Transverse colon (tissue), 3 donors: ENCODE data around the gene DHX40.
A peak's percentile ranks its signal among the peaks of the same experiment; 100 is the strongest.

ENCODE experiments used
- POLR2A ChIP-seq: fragments of 450-650 bp; IDR thresholded peaks from one replicate; pipeline ENCODE4 v1.6.1; 2016; ENCODE audit warnings: antibody characterized with exemption, mild to moderate bottlenecking, moderate library complexity
- TF ChIP-seq, protein P1 (sequence below), 5 experiments: fragments of 200-600 bp in 3 of 5; fragments of 450-650 bp in 2 of 5; sonication (generic) in 3 of 5; IDR thresholded peaks; 1 replicate in 2 of 5; 2 replicates in 3 of 5; pipeline ENCODE4 v1.5.1; 2016 to 2017; ENCODE audit warnings: antibody characterized with exemption in 5 of 5, inconsistent platforms in 3 of 5, mild to moderate bottlenecking in 2 of 5, moderate library complexity in 1 of 5

GRCh38 chr17:59521465-59522126 is 43.8 kb upstream of the DHX40 start:
- TF ChIP-seq, protein P1, sequence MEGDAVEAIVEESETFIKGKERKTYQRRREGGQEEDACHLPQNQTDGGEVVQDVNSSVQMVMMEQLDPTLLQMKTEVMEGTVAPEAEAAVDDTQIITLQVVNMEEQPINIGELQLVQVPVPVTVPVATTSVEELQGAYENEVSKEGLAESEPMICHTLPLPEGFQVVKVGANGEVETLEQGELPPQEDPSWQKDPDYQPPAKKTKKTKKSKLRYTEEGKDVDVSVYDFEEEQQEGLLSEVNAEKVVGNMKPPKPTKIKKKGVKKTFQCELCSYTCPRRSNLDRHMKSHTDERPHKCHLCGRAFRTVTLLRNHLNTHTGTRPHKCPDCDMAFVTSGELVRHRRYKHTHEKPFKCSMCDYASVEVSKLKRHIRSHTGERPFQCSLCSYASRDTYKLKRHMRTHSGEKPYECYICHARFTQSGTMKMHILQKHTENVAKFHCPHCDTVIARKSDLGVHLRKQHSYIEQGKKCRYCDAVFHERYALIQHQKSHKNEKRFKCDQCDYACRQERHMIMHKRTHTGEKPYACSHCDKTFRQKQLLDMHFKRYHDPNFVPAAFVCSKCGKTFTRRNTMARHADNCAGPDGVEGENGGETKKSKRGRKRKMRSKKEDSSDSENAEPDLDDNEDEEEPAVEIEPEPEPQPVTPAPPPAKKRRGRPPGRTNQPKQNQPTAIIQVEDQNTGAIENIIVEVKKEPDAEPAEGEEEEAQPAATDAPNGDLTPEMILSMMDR (IDR thresholded peaks at IDR 0.05), result peak; percentile 83 to 89 (median 88)
- TF ChIP-seq POLR2A, result no peak
